Loucy (cell line): ENCODE results near the gene EGF.

Experiments used
- CTCF ChIP-seq: fragments of 200-600 bp; sonication (generic); conservative IDR thresholded peaks from 2 replicates; pipeline ENCODE4 v1.5.1; 2014; ENCODE audit warnings: mild to moderate bottlenecking, antibody characterized with exemption, low read length
- EZH2phosphoT487 ChIP-seq: fragments of 200-600 bp; IDR thresholded peaks from 2 replicates; pipeline ENCODE4 v1.6.1; 2018; ENCODE audit warnings: antibody characterized with exemption, mild to moderate bottlenecking, moderate library complexity, borderline replicate concordance

- no peak for TF ChIP-seq CTCF
- TF ChIP-seq EZH2phosphoT487, result no peak
Measured at GRCh38 chr4:109877400-109877799, 35.3 kb upstream of the EGF start.
